GM19468 (cell line): ENCODE results near the gene NFAT5.
"Not testable (repeated sequence)": the region's sequence is repeated elsewhere in the genome, so short reads cannot be mapped to it uniquely, and the experiment has no call there.

Source experiments
- ATAC-seq: cut with Tn5 transposase; IDR thresholded peaks from one replicate; pipeline ENCODE4 v1.9.1; 2021; ENCODE audit warnings: mild to moderate bottlenecking, moderate library complexity, moderate number of reproducible peaks; ENCODE audit not compliant: unreplicated experiment; ENCODE audit errors: extremely low read depth

The NFAT5 gene

GRCh38 chr16:69565671-69566239, at the start of gene NFAT5:
Gene NFAT5 (plus strand): TSS chr16:69565966. CDS start chr16:69566302, 336 bp downstream.
- ATAC-seq: no peak

GRCh38 chr16:69517914-69518313, 47.9 kb upstream of the NFAT5 start:
- not testable (repeated sequence) for ATAC-seq

- ATAC-seq: no peak
Measured at GRCh38 chr16:69520413-69520799, 45.4 kb upstream of the NFAT5 start.

- no peak for ATAC-seq
Measured at GRCh38 chr16:69520800-69521602, 44.8 kb upstream of the NFAT5 start.

- no peak for ATAC-seq
Measured at GRCh38 chr16:69522041-69522578, 43.7 kb upstream of the NFAT5 start.

GRCh38 chr16:69522732-69523404, 42.9 kb upstream of the NFAT5 start:
- no peak for ATAC-seq

GRCh38 chr16:69523566-69524305, 42.0 kb upstream of the NFAT5 start:
- no peak for ATAC-seq

GRCh38 chr16:69526831-69527655, 38.7 kb upstream of the NFAT5 start:
- ATAC-seq: no peak

- ATAC-seq: no peak
Measured at GRCh38 chr16:69531988-69532387, 33.8 kb upstream of the NFAT5 start.

GRCh38 chr16:69532641-69533455, 32.9 kb upstream of the NFAT5 start:
- no peak for ATAC-seq

- ATAC-seq: no peak
Measured at GRCh38 chr16:69534720-69535119, 31.0 kb upstream of the NFAT5 start.

- no peak for ATAC-seq
Measured at GRCh38 chr16:69535123-69536050, 30.4 kb upstream of the NFAT5 start.

- ATAC-seq: no peak
Measured at GRCh38 chr16:69537706-69538080, 28.1 kb upstream of the NFAT5 start.

- ATAC-seq: no peak
Measured at GRCh38 chr16:69538808-69539207, 27.0 kb upstream of the NFAT5 start.

GRCh38 chr16:69542974-69543373, 22.8 kb upstream of the NFAT5 start:
- ATAC-seq: no peak

GRCh38 chr16:69544088-69544487, 21.7 kb upstream of the NFAT5 start:
- ATAC-seq: no peak

- not testable (repeated sequence) for ATAC-seq
Measured at GRCh38 chr16:69546663-69547062, 19.1 kb upstream of the NFAT5 start.

GRCh38 chr16:69553332-69553731, 12.4 kb upstream of the NFAT5 start:
- no peak for ATAC-seq
